NCI-H345 treated with DMSO at 0.1 percent for 48 hours (cell line): ENCODE results near the gene RAC3.
A peak's percentile ranks its signal among the peaks of the same experiment; 100 is the strongest.

ENCODE experiments used
- DNase-seq: peaks from one replicate; lab custom pipeline; 2025; ENCODE audit not compliant: unreplicated experiment; lab: John Stamatoyannopoulos, UW

Gene RAC3

GRCh38 chr17:82065638-82066303, 34.3 kb downstream of the RAC3 start, which contains the start of gene DUS1L:
Gene DUS1L (minus strand): TSS chr17:82065804. CDS start chr17:82065059, 745 bp downstream.
- DNase-seq = peak; percentile 29

GRCh38 chr17:82070611-82071010, 39.1 kb downstream of the RAC3 start:
- DNase-seq = no peak

DNA sequence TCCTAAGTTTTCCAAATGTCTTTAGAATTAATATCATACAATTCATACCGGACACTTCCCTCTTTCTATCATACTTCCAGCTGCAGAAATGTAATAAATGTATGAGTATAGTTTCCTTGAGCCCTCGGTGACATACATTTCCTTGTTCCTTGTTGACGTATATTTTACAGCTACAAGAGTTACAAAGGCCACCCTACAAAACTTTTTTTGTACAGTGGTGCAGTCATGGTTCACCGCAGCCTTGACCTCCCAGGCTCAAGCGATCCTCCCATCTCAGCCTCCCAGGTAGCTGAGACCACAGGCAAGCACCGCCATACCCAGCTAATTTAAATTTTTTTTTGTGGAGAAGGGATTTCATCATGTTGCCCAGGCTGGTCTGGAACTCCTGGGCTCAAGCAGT, 41.3 kb downstream of the RAC3 start:
- DNase-seq = no peak

DNA sequence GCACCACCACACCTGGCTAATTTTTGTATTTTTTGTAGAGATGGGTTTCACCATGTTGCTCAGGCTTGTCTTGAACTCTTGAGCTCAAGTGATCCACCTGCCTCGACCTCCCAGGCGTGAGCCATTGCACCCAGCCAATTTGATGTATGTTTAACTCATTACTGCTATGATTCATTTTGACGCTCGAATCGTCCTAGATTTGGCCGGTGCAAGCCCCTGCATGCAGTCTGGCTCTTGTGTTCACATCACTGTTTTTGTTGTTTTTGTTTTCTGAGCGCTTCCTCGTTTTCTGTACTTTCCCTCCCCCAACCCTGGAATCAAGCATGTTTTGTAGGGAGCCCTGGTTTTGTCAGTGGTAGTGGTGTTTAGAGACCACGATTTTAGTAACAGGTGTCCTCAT, 42.0 kb downstream of the RAC3 start:
- no peak for DNase-seq

DNA sequence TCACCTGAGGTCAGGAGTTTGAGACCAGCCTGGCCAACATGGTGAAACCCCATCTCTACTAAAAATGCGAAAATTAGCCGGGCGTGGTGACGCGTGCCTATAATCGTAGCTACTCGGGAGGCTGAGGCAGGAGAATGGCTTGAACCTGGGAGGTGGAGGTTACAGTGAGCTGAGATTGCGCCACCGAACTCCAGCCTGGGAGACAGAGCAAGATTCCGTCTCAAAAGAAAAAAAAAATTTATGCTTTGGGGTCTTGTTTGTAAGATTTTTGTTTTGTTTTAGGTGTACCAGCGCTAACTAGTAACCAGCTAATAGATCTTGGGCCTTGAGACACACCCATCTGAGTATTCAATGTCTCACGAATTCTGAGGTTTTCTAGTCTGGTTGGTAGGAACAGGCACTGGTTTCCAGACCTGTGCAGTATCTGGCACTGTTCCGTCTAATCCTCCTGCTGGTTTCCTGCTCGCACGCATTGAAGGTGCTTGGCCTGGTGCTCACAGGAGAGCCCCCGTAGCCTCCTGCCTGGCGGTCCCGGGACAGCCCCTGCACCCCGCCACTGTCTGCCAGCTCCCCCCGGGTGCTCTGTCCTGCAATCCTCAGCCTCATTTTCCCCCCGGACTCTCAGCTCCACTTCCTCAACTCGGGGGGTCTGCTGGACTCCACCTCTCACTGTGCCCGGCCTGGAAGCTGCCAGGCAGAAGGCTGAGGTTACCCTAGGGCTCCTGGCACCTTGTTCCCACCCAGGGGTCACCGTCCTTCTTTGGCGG, 44.7 kb downstream of the RAC3 start:
- DNase-seq = no peak

GRCh38 chr17:82076785-82077591, 45.5 kb downstream of the RAC3 start:
- DNase-seq = no peak

GRCh38 chr17:82077617-82078358, 46.3 kb downstream of the RAC3 start:
- no peak for DNase-seq

GRCh38 chr17:82078433-82078832, 47.0 kb downstream of the RAC3 start:
- DNase-seq = no peak

DNA sequence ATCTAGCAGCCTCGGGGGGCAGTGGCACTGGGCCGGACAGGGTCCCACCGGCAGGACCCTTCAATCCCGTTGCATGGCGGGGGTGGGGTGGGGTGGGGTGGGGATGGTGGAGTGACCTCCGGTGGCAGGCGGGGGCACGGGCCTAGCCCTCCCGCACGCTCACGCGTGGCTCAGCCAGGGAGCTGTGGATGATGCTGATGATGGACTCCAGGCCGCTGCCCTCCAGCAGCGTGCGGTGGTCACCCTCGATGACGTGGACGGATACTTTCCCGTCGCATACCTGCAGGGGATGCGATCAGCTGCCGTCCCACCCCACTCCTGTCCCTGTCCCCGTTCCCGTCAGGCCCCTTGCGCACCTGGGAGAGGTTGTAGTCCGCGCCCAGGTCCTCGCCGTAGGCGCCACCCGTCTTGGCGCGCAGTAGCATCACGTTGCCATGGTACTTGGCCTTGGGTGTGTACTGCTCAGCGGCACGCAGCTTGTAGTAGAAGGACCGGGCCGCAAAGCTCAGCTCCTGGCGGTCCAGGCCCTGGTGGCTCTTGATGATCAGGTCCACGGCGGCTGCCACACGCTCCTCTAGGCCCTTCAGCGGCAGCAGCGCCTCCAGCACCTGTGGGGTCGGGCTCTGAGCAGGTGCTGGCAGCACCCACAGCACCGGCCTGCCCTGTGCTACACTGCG, 47.7 kb downstream of the RAC3 start:
- DNase-seq = no peak

GRCh38 chr17:82080048-82080788, 48.7 kb downstream of the RAC3 start:
- no peak for DNase-seq

- no peak for DNase-seq
These were observed 49.4 kb downstream of the RAC3 start for GRCh38 chr17:82080789-82081464.

DNA sequence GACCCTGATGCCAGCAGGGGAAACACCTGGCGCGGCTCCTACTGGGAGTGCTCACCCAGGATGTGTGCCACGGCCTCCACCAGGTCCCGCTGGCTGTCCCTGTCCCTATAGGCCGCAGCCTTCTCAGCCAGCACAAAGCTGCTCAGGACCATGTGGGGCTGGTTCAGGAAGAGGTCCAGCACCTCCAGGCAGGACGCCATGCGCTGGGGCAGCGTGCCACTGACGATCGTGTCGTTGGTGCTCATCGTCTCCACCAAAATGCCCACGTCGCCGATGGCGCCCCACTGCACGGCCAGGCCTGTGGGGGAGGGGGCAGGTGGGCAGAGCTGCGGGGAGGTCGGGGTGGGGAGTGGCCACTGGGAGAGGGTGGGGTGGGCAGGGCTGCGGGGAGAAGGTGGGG, 50.1 kb downstream of the RAC3 start:
- DNase-seq = no peak

- no peak for DNase-seq
These were observed 50.5 kb downstream of the RAC3 start for GRCh38 chr17:82081966-82082365.

- no peak for DNase-seq
These were observed 51.0 kb downstream of the RAC3 start for GRCh38 chr17:82082456-82082855.

GRCh38 chr17:82083009-82083408, 51.5 kb downstream of the RAC3 start:
- DNase-seq = no peak
